Mucosa of stomach (tissue), 1 donor: Measurements from ENCODE around the gene AHDC1.

ENCODE experiments used
- H3K27me3 ChIP-seq: one replicate; pipeline ENCODE4 v1.7.0; 2013; ENCODE audit warnings: mild to moderate bottlenecking, low read length; ENCODE audit not compliant: control insufficient read depth, insufficient read depth
- H3K36me3 ChIP-seq: one replicate; pipeline ENCODE4 v1.7.0; 2013; ENCODE audit warnings: low read length; ENCODE audit not compliant: control insufficient read depth, insufficient read depth
- H3K4me1 ChIP-seq: one replicate; pipeline ENCODE4 v1.7.0; 2013; ENCODE audit warnings: mild to moderate bottlenecking, low read length; ENCODE audit not compliant: control insufficient read depth, insufficient read depth
- H3K4me3 ChIP-seq: one replicate; pipeline ENCODE4 v1.7.0; 2013; ENCODE audit warnings: low read length
- H3K9ac ChIP-seq: one replicate; pipeline ENCODE4 v1.7.0; 2013; ENCODE audit warnings: mild to moderate bottlenecking, low read length, moderate library complexity
- H3K9me3 ChIP-seq: one replicate; pipeline ENCODE4 v1.7.0; 2013; ENCODE audit warnings: mild to moderate bottlenecking, low read length, moderate library complexity; ENCODE audit not compliant: control insufficient read depth
- donor health status: Pancreatic carcinoma.

The AHDC1 gene

GRCh38 chr1:27597516-27598294 is 6.2 kb downstream of the AHDC1 start:
- peaks cover 71% of the 10 kb centered on the region for H3K4me1 ChIP-seq
- H3K36me3 ChIP-seq, result no peaks in the 10 kb centered on the region
- no peak overlapping the region for H3K9ac ChIP-seq

GRCh38 chr1:27596986-27597385 is 7.0 kb downstream of the AHDC1 start:
- no peak overlapping the region for H3K4me3 ChIP-seq
- no peaks in the 10 kb centered on the region for H3K36me3 ChIP-seq
- H3K9ac ChIP-seq, result no peak overlapping the region
- H3K4me1 ChIP-seq, result peaks cover 69% of the 10 kb centered on the region
- no peaks in the 10 kb centered on the region for H3K9me3 ChIP-seq
- H3K27me3 ChIP-seq, result no peaks in the 10 kb centered on the region

More at GRCh38 chr1:27597516-27598294, 6.2 kb downstream of the AHDC1 start:
- no peaks in the 10 kb centered on the region for H3K27me3 ChIP-seq
- H3K9me3 ChIP-seq, result no peaks in the 10 kb centered on the region
- no peak overlapping the region for H3K4me3 ChIP-seq

- no peaks in the 10 kb centered on the region for H3K36me3 ChIP-seq
- H3K9ac ChIP-seq, result no peak overlapping the region
- H3K4me3 ChIP-seq, result no peak overlapping the region
- H3K9me3 ChIP-seq, result no peaks in the 10 kb centered on the region
- H3K4me1 ChIP-seq, result peaks cover 69% of the 10 kb centered on the region
- no peaks in the 10 kb centered on the region for H3K27me3 ChIP-seq
These were observed 7.7 kb downstream of the AHDC1 start for GRCh38 chr1:27596261-27596660.

GRCh38 chr1:27595597-27595996 is 8.3 kb downstream of the AHDC1 start:
- H3K36me3 ChIP-seq, result no peaks in the 10 kb centered on the region
- no peaks in the 10 kb centered on the region for H3K27me3 ChIP-seq
- no peaks in the 10 kb centered on the region for H3K9me3 ChIP-seq
- no peak overlapping the region for H3K4me3 ChIP-seq
- peaks cover 74% of the 10 kb centered on the region for H3K4me1 ChIP-seq
- H3K9ac ChIP-seq, result no peak overlapping the region

GRCh38 chr1:27594564-27595510 is 9.1 kb downstream of the AHDC1 start:
- Histone ChIP-seq H3K4me1 (peaks cover 74% of the 10 kb centered on the region), H3K4me3 (no peak overlapping the region), H3K9ac (no peak overlapping the region), H3K27me3 (no peaks in the 10 kb centered on the region), H3K9me3 (no peaks in the 10 kb centered on the region), H3K36me3 (no peaks in the 10 kb centered on the region)

GRCh38 chr1:27593678-27594563 is 10.0 kb downstream of the AHDC1 start:
- Histone ChIP-seq H3K36me3 (no peaks in the 10 kb centered on the region), H3K9ac (no peak overlapping the region), H3K9me3 (no peaks in the 10 kb centered on the region), H3K27me3 (no peaks in the 10 kb centered on the region), H3K4me1 (peaks cover 70% of the 10 kb centered on the region), H3K4me3 (no peak overlapping the region)

- Histone ChIP-seq H3K36me3 (no peaks in the 10 kb centered on the region), H3K27me3 (no peaks in the 10 kb centered on the region), H3K4me3 (no peak overlapping the region), H3K9ac (no peak overlapping the region), H3K9me3 (no peaks in the 10 kb centered on the region), H3K4me1 (peaks cover 62% of the 10 kb centered on the region)
These were observed 10.8 kb downstream of the AHDC1 start for GRCh38 chr1:27592931-27593677.

- H3K9ac ChIP-seq, result no peak overlapping the region
- no peaks in the 10 kb centered on the region for H3K9me3 ChIP-seq
- no peak overlapping the region for H3K4me3 ChIP-seq
These were observed 11.6 kb downstream of the AHDC1 start for GRCh38 chr1:27592232-27592930.

GRCh38 chr1:27591622-27592021 is 12.3 kb downstream of the AHDC1 start:
- no peaks in the 10 kb centered on the region for H3K36me3 ChIP-seq
- peaks cover 50% of the 10 kb centered on the region for H3K4me1 ChIP-seq
- no peak overlapping the region for H3K9ac ChIP-seq
- no peaks in the 10 kb centered on the region for H3K27me3 ChIP-seq
- H3K9me3 ChIP-seq, result no peaks in the 10 kb centered on the region
- no peak overlapping the region for H3K4me3 ChIP-seq

More at GRCh38 chr1:27592232-27592930, 11.6 kb downstream of the AHDC1 start:
- H3K27me3 ChIP-seq, result no peaks in the 10 kb centered on the region
- H3K36me3 ChIP-seq, result no peaks in the 10 kb centered on the region
- peaks cover 56% of the 10 kb centered on the region for H3K4me1 ChIP-seq

GRCh38 chr1:27590917-27591508 is 12.9 kb downstream of the AHDC1 start:
- no peak overlapping the region for H3K4me3 ChIP-seq
- no peaks in the 10 kb centered on the region for H3K36me3 ChIP-seq
- peaks cover 51% of the 10 kb centered on the region for H3K4me1 ChIP-seq
- no peaks in the 10 kb centered on the region for H3K27me3 ChIP-seq
- H3K9me3 ChIP-seq, result no peaks in the 10 kb centered on the region
- H3K9ac ChIP-seq, result no peak overlapping the region
